ENCODE results near the gene KIAA1614.

DNA sequence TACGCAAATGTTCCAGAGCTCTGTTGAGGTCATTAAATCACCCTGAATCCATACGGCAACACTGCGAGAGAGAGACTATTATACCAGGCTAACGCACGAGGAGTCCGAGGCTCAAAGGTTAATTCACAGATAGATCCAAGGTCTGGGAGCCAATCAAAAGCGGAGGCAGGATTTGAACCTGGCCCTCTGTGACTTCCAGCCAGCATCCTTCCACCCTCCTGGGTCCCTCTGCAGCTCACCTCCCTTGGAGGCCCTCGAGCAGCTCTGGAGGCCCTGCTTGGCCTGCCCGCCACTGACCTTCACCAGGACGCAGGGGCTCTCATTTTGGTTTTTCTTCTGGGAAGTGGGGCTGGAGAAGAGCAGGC lies 42.1 kb downstream of the KIAA1614 start:
- TF ChIP-seq POLR2A (IDR thresholded peaks at IDR 0.05; ENCODE audit: low read depth, low read length): no peak
- TF ChIP-seq TAF1 (IDR thresholded peaks at IDR 0.05; ENCODE audit: borderline replicate concordance, low read depth, low read length): no peak
- TF ChIP-seq POLR2AphosphoS5 (IDR thresholded peaks at IDR 0.05; ENCODE audit: low read depth, low read length): no peak

All from GM12892 (cell line).